ENCODE data around the gene VDAC2. TPM values are rescaled to one million over a fixed set of nuclear protein-coding genes. Genes with fewer than 3 reads are reported as not detected.

The VDAC2 gene
- total and polyA plus RNA-seq, 2 donors (not counting 1 experiment from before 2014, with no cell fraction given) = 49.2 to 83.6 TPM

DNA sequence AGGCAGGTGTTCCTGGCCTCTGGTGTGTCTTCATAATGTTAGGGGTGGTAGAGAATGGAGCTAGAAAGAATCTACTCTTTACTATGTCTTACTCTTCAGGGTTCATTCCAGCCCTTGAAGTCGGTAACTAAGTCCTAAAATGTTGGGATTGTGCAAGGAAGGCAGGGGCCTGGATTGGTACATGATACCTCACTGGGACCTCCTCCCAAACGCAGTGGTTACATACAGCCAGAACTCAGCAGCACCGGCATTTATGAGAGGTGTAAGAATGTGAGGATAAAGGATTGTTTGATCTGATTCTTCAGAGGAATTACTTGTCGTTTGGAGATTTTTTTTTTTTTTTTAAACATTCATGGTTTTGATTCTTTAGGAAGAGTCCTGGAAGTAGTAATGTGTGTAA lies 18.2 kb downstream of the VDAC2 start:
- H3K27me3 Mint-ChIP-seq = no peaks in the 10 kb centered on the region
- Histone ChIP-seq H3K4me3 (ENCODE audit: control extremely low read depth in 1 of 5, extremely low read depth in 1 of 5, insufficient read depth in 1 of 5, low read depth in 2 of 5, low read length in 4 of 5) (no peak overlapping the region), H3K36me3 (replicated peaks in 1 of 2; ENCODE audit: control extremely low read depth in 1 of 2, control insufficient read depth in 1 of 2, extremely low read depth in 1 of 2, insufficient read depth in 2 of 2, low read length in 1 of 2) (peaks cover 0 to 64% of the 10 kb centered on the region in 2 experiments), H3K27ac (ENCODE audit: low read length in 2 of 2) (peak overlapping the region; percentile 4 to 37), H3K4me2 (replicated peaks; ENCODE audit: low read depth, low read length, poor library complexity, severe bottlenecking) (no peak overlapping the region), H3K9me3 (ENCODE audit: control extremely low read depth in 1 of 3, control insufficient read depth in 2 of 3, insufficient read depth in 1 of 3, low read length in 2 of 3) (no peaks in the 10 kb centered on the region), H2AFZ (ENCODE audit: insufficient read depth, low read depth, low read length, poor library complexity, severe bottlenecking) (no peak overlapping the region), H3K79me2 (ENCODE audit: control insufficient read depth, insufficient read depth, low read length) (peaks cover 35% of the 10 kb centered on the region), H3K27me3 (replicated peaks in 1 of 4; ENCODE audit: control extremely low read depth in 1 of 4, control insufficient read depth in 3 of 4, insufficient read depth in 4 of 4, low read length in 3 of 4) (no peaks in the 10 kb centered on the region), H3K9ac (ENCODE audit: low read length) (no peak overlapping the region), H3K4me1 (ENCODE audit: control insufficient read depth in 2 of 2, insufficient read depth in 2 of 2, low read length in 2 of 2) (peaks cover 4 to 17% of the 10 kb centered on the region in 2 donors), H4K20me1 (ENCODE audit: control insufficient read depth, insufficient read depth, low read length, poor library complexity, severe bottlenecking) (peaks cover 26% of the 10 kb centered on the region)
- TF ChIP-seq EZH2 (IDR thresholded peaks at IDR 0.05; ENCODE audit: borderline replicate concordance, insufficient read depth, low read depth, low read length, poor library complexity, severe bottlenecking) = no peak
- TF ChIP-seq, protein P1, sequence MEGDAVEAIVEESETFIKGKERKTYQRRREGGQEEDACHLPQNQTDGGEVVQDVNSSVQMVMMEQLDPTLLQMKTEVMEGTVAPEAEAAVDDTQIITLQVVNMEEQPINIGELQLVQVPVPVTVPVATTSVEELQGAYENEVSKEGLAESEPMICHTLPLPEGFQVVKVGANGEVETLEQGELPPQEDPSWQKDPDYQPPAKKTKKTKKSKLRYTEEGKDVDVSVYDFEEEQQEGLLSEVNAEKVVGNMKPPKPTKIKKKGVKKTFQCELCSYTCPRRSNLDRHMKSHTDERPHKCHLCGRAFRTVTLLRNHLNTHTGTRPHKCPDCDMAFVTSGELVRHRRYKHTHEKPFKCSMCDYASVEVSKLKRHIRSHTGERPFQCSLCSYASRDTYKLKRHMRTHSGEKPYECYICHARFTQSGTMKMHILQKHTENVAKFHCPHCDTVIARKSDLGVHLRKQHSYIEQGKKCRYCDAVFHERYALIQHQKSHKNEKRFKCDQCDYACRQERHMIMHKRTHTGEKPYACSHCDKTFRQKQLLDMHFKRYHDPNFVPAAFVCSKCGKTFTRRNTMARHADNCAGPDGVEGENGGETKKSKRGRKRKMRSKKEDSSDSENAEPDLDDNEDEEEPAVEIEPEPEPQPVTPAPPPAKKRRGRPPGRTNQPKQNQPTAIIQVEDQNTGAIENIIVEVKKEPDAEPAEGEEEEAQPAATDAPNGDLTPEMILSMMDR (IDR thresholded peaks at IDR 0.05) = no peak
- no peak overlapping the region for H3K27ac Mint-ChIP-seq
- ChIA-PET POLR2A (no interaction called here), CTCF (interaction anchor here (1.1 to 2.0 kb wide), 4 partner anchors 18 to 42 kb away, joined by 3 to 13 read pairs (median 8); partner anchors contain the start of gene VDAC2)
- H3K9me3 Mint-ChIP-seq (ENCODE audit: insufficient read depth) = no peaks in the 10 kb centered on the region
- peaks cover 45% of the 10 kb centered on the region for H3K4me1 Mint-ChIP-seq
- no CpG with 5 or more reads among the region's 4 CpGs for WGBS (ENCODE audit: insufficient coverage)
- intact Hi-C loops (cut with micrococcal nuclease) = no loop called here
- H3K4me3 Mint-ChIP-seq = no peak overlapping the region
- no peak for DNase-seq
- ATAC-seq (ENCODE audit: low read depth) = no peak

DNA sequence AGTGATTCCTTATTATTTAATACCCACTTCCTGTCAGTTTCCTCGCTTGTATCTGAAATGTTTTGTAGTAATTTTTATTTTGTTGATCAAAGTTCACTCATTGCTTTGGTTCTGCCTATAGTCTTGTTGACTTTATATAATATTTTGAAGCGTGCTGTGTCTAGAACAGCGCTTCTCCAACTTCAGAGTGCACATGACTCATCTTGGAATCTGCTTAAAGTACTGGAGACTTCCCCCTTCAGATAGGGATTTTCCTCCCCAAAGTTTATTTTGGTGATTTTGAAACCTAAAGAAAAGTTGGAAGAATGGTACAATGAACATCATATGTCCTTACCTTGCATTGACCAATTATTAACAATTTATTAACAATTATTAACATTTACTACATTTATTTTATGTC lies 19.4 kb downstream of the VDAC2 start:
- Mint-ChIP-seq H3K27ac (no peak overlapping the region), H3K27me3 (no peaks in the 10 kb centered on the region), H3K4me1 (peaks cover 36% of the 10 kb centered on the region), H3K9me3 (ENCODE audit: insufficient read depth) (no peaks in the 10 kb centered on the region), H3K4me3 (no peak overlapping the region)
- H2AFZ ChIP-seq (ENCODE audit: insufficient read depth, low read depth, low read length, poor library complexity, severe bottlenecking) = no peak overlapping the region
- ATAC-seq (ENCODE audit: low read depth) (no peak), DNase-seq (no peak)
- no peaks in the 10 kb centered on the region for H3K9me3 ChIP-seq (ENCODE audit: control extremely low read depth in 1 of 3, control insufficient read depth in 2 of 3, insufficient read depth in 1 of 3, low read length in 2 of 3)
- peaks cover 4 to 18% of the 10 kb centered on the region in 2 donors for H3K4me1 ChIP-seq (ENCODE audit: control insufficient read depth in 2 of 2, insufficient read depth in 2 of 2, low read length in 2 of 2)
- H3K4me2 ChIP-seq (replicated peaks; ENCODE audit: low read depth, low read length, poor library complexity, severe bottlenecking) = no peak overlapping the region
- no peak for TF ChIP-seq EZH2 (IDR thresholded peaks at IDR 0.05; ENCODE audit: borderline replicate concordance, insufficient read depth, low read depth, low read length, poor library complexity, severe bottlenecking)
- TF ChIP-seq, protein P1 (IDR thresholded peaks at IDR 0.05) = no peak
- H3K79me2 ChIP-seq (ENCODE audit: control insufficient read depth, insufficient read depth, low read length) = peaks cover 27% of the 10 kb centered on the region
- CTCF ChIA-PET = interaction anchor here (0.9 to 9.4 kb wide), 13 partner anchors 12 to 986 kb away, joined by 3 to 138 read pairs (median 5); partner anchors contain the start of genes SAMD8 and VDAC2
- no CpG with 5 or more reads among the region's 3 CpGs for WGBS (ENCODE audit: insufficient coverage)
- H3K36me3 ChIP-seq (replicated peaks in 1 of 2; ENCODE audit: control extremely low read depth in 1 of 2, control insufficient read depth in 1 of 2, extremely low read depth in 1 of 2, insufficient read depth in 2 of 2, low read length in 1 of 2) = peaks cover 0 to 53% of the 10 kb centered on the region in 2 experiments
- POLR2A ChIA-PET = interaction anchor here (1.1 kb wide), 1 partner anchor 19 kb away, joined by 6 read pairs; the partner anchor contains the start of gene VDAC2
- H4K20me1 ChIP-seq (ENCODE audit: control insufficient read depth, insufficient read depth, low read length, poor library complexity, severe bottlenecking) = peaks cover 18% of the 10 kb centered on the region
- intact Hi-C loops (cut with micrococcal nuclease) = loop anchor here (1.0 to 10.0 kb wide), 9 partner anchors 20 to 1733 kb away; partner anchors contain the start of genes CAMK2G, PPP3CB, SAMD8 and VDAC2
- H3K27me3 ChIP-seq (replicated peaks in 1 of 4; ENCODE audit: control extremely low read depth in 1 of 4, control insufficient read depth in 3 of 4, insufficient read depth in 4 of 4, low read length in 3 of 4) = no peaks in the 10 kb centered on the region
- H3K9ac ChIP-seq (ENCODE audit: low read length) = no peak overlapping the region
- H3K4me3 ChIP-seq (ENCODE audit: control extremely low read depth in 1 of 5, extremely low read depth in 1 of 5, insufficient read depth in 1 of 5, low read depth in 2 of 5, low read length in 4 of 5) = no peak overlapping the region
- H3K27ac ChIP-seq (ENCODE audit: low read length in 2 of 2) = peak overlapping the region in 1 of 2 donors; percentile 37

All from B cell (primary cell).